ENCODE data around the gene CD81.

DNA sequence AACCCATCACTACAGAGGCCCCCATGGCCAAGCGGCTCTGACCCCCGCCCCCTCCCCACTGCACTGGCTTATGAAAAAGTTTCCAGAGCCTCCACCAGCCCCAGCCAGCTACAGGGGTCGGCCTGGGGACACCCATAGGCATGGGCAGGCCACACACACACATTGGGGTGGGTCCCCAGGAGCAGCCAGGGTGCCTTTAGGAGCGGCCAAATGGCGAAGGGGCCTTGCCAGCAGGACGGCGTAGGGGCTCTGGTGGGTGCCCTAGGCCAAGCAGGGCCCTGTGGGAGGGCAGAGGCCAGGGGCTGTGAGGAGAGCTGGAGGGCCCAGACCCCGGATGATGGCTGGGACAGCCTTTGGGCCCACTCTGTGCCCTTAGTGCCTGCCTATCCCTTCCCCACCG, 33.5 kb downstream of the CD81 start:
- TF ChIP-seq, protein P1, sequence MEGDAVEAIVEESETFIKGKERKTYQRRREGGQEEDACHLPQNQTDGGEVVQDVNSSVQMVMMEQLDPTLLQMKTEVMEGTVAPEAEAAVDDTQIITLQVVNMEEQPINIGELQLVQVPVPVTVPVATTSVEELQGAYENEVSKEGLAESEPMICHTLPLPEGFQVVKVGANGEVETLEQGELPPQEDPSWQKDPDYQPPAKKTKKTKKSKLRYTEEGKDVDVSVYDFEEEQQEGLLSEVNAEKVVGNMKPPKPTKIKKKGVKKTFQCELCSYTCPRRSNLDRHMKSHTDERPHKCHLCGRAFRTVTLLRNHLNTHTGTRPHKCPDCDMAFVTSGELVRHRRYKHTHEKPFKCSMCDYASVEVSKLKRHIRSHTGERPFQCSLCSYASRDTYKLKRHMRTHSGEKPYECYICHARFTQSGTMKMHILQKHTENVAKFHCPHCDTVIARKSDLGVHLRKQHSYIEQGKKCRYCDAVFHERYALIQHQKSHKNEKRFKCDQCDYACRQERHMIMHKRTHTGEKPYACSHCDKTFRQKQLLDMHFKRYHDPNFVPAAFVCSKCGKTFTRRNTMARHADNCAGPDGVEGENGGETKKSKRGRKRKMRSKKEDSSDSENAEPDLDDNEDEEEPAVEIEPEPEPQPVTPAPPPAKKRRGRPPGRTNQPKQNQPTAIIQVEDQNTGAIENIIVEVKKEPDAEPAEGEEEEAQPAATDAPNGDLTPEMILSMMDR (IDR thresholded peaks at IDR 0.05): no peak
- TF ChIP-seq POLR2AphosphoS5 (IDR thresholded peaks at IDR 0.05; ENCODE audit: low read depth, low read length) (no peak), TCF7L2 (IDR thresholded peaks at IDR 0.05; ENCODE audit: low read depth, low read length) (no peak)
- TF ChIP-seq, protein P2, sequence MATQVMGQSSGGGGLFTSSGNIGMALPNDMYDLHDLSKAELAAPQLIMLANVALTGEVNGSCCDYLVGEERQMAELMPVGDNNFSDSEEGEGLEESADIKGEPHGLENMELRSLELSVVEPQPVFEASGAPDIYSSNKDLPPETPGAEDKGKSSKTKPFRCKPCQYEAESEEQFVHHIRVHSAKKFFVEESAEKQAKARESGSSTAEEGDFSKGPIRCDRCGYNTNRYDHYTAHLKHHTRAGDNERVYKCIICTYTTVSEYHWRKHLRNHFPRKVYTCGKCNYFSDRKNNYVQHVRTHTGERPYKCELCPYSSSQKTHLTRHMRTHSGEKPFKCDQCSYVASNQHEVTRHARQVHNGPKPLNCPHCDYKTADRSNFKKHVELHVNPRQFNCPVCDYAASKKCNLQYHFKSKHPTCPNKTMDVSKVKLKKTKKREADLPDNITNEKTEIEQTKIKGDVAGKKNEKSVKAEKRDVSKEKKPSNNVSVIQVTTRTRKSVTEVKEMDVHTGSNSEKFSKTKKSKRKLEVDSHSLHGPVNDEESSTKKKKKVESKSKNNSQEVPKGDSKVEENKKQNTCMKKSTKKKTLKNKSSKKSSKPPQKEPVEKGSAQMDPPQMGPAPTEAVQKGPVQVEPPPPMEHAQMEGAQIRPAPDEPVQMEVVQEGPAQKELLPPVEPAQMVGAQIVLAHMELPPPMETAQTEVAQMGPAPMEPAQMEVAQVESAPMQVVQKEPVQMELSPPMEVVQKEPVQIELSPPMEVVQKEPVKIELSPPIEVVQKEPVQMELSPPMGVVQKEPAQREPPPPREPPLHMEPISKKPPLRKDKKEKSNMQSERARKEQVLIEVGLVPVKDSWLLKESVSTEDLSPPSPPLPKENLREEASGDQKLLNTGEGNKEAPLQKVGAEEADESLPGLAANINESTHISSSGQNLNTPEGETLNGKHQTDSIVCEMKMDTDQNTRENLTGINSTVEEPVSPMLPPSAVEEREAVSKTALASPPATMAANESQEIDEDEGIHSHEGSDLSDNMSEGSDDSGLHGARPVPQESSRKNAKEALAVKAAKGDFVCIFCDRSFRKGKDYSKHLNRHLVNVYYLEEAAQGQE (IDR thresholded peaks at IDR 0.05; ENCODE audit: insufficient read depth in 1 of 2, low read depth in 2 of 2, low read length in 1 of 2): no peak
